CD4-positive, alpha-beta T cell treated with Interleukin-2 at 100 ng/mL for 4 hours (primary cell): ENCODE measurements around the gene AMN.
A peak's percentile ranks its signal among the peaks of the same experiment; 100 is the strongest.

ENCODE experiments used
- DNase-seq: peaks from one replicate; pipeline ENCODE4 v3.0.0-alpha.2; 2020; ENCODE audit warnings: low spot score

AMN gene

DNA sequence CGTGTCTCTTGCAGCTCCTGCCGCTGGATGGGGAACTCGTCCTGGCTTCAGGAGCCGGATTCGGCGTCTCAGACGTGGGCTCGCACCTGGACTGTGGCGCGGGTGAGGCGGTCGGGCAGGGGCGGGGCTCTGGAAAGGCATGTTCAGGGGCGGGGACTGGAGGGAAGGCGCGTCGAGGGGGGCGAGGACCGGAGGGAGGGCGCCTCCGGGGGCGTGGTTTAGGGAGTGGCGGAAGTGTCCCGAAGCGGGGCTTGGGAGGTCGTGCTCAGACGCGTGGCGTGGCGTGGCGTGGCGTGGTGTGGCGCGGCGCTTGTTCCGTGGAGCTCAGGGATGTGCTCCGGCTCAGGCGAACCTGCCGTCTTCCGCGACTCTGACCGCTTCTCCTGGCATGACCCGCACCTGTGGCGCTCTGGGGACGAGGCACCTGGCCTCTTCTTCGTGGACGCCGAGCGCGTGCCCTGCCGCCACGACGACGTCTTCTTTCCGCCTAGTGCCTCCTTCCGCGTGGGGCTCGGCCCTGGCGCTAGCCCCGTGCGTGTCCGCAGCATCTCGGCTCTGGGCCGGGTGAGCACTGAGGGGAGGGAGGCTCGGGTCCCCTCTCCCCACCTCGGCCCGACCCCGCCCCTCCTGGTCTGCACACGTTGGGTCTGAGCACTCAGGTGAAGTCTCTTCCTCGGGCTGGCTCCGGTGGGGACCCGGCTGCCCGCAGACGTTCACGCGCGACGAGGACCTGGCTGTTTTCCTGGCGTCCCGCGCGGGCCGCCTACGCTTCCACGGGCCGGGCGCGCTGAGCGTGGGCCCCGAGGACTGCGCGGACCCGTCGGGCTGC lies 6.2 kb downstream of the AMN start:
- peak; percentile 78 for DNase-seq

DNA sequence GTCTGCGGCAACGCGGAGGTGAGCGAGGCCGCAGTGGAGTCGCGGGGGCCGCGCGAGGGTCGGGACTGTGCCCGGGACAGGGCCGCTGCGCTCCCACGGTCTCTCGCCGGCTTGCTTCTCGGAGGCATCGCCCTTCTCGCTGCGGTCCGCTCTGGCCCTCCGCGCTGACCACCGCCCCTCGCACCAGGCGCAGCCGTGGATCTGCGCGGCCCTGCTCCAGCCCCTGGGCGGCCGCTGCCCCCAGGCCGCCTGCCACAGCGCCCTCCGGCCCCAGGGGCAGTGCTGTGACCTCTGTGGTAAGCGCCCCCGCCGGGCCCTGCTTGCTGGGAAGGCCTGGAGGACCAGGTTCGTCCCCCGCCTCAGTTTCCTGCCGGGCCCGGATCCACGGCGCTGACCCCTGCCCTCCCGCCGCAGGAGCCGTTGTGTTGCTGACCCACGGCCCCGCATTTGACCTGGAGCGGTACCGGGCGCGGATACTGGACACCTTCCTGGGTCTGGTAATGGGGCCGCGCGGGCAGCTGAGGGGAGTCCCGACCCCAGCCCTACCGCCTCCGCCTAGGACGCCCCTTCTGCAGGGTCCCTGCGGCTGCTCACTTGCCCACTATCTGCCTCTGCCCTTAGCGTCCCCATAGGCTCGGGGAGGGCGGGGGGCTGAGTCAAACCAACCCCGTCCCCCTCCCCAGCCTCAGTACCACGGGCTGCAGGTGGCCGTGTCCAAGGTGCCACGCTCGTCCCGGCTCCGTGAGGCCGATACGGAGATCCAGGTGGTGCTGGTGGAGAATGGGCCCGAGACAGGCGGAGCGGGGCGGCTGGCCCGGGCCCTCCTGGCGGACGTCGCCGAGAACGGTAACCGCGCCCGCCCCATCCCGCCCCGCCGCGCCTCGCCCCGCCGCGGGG lies 7.0 kb downstream of the AMN start:
- no peak for DNase-seq

DNA sequence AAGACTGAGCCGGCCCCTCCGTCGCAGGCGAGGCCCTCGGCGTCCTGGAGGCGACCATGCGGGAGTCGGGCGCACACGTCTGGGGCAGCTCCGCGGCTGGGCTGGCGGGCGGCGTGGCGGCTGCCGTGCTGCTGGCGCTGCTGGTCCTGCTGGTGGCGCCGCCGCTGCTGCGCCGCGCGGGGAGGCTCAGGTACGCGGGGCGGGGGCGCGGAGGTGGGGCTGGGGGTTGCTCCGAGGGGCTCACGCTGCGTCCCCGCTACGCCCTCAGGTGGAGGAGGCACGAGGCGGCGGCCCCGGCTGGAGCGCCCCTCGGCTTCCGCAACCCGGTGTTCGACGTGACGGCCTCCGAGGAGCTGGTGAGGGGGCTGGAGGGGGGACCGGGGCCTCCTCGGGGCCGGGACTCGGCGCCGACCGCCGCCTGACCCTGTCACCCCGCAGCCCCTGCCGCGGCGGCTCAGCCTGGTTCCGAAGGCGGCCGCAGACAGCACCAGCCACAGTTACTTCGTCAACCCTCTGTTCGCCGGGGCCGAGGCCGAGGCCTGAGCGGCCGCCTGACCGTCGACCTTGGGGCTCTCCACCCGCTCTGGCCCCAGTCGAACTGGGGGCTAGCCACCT lies 7.8 kb downstream of the AMN start:
- DNase-seq: no peak

DNA sequence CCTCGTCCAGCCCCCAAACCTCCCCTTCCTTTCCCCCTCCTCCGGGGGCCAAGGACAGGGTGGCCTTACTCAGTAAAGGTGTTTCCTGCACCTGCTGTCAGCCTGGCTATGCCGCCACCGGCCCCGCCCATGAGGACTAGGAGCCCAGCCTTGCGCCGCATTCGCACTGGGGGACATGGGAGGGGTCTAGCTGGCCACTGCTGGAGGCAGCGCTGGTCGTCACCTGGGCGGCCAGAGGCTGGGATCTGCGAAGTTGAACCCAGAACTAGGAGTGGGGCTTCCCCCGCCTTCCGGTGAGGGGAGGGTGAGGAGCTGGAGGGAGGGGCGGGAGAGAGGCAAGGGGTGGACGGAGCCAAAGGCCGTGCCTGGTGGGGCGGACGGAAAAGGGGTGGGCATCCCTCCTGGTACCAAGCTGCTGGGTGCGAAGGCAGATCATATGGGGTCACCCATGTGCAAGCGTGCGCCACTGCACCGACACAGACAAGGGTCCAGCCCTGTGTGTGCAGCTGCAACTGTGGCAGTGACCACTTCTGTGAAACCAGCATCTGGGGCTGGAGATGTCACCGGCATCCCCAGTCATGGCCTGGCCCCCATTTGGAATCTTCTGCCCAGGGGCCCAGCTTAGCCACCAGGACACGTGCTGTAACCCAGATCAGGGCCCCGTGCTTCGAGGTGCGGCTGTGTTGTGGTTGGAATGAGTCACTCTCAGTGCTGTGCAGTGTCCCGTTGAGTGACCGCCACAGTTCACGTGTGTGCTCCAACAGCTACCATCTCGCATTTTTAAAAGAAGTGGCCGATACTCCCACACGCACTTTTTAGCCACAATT lies 8.5 kb downstream of the AMN start:
- DNase-seq: no peak

DNA sequence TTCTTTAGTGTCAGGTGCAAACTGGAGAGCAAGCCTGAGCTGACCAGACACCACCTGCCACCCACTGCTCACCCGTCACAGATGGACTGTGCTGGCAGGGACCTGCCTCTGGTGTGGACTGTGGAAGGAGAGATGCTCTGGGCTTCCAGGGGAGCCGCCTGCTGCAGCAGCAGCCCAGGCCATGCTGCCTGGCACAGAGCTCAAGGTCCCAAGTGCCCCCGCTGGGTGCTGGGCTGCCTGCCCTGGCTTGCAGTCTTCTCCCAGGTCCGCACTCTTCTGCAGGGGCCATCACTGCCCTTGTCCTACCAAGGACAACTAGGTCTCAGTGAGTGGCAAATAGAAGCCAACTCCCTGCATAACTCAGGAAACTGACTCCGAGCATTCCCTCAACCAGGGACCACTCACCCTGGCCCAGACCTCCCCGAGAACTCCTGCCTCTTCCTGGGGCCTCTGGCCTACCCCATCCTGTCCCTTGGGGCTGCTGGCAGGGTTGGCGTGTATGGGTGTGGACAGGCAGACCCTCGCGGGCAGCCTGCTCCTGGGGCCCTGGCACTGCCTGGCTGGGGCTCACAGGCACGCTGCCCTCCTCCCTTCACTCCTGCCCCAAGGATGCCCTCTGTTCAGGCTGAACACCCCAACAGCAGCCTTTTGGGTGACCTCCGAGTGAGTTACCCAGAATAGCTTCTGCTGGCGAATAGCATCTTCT lies 9.3 kb downstream of the AMN start:
- DNase-seq: no peak

DNA sequence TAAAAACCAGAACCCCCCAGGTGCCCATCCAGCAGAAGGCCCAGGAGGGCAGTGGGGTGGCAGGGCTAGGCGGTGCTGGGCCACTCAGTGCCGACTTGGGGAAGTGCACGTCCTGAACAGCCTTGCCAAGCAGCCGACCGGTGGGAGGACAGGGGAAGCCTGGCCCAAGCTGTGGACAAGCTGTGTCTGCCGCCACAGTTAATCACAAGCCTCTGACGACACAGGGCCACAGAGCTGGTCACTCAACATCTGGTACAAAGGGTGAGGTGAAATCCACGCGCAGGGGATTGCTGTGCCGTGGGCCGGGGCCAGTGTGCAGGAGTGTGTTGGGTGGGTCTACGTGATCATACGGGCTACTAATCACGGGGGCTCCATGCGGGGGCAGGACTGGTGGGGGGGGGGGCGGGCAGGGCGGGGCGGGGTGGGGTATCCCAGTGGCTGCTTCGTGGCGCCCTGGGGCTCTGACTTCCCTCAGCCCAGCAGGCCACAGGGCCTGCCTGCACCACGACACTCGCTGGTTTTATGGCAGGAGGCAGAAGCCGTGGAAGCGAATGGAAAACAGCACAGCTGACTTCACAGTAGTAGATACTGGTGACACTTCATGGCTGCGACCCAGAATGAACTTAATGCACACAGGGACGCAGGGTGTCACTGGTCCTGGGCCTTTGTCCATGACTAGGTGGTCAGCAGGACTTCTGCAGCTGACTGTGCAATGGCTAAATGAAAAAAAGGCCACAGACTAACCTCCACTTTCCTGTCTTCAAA lies 10.2 kb downstream of the AMN start:
- no peak for DNase-seq

DNA sequence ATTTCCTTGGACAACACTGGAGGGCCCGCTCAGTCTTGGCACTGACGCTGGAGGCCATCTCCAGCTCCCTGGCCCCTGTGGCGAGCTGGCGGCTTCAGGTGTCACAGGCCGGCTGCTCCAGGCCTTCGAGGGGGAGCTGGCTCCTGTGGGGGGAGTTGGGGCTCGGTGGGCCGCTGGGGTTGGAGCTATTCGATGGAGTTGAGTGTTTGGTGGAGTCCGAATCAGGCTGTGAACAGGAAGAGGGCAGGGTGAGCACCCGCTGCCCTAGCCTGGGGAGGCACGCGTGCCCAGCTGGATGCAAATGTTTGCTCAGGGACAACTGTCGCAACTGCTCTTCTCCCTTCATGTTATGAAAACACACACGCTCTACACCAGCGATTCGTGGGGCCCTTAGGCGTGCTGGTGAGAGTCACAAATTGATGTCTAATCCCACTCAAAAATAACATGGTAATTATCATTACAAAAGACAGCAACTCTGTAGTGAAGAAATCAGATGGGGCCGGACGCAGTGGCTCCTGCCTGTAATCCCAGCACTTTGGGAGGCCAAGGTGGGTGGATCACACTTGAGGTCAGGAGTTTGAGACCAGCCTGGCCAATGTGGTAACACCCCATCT lies 11.3 kb downstream of the AMN start:
- DNase-seq: no peak

DNA sequence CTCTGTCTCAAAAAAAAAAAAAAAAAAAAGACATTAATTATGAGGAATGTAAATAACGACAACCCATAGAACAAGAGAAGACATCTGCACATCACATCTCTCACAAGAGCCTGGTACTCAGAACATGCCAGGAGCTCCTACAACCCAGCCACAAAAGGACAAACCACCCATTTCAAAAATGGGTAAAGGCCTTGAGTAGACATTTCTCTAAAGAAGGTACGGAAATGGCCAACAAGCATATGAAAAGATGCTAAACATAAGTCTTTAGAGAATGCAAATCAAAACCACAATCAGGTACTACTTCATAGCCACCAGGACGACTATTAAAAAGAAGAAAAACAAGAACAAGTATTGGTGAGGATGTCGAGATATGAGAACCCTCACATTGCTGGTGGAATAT lies 13.3 kb downstream of the AMN start:
- DNase-seq: no peak

DNA sequence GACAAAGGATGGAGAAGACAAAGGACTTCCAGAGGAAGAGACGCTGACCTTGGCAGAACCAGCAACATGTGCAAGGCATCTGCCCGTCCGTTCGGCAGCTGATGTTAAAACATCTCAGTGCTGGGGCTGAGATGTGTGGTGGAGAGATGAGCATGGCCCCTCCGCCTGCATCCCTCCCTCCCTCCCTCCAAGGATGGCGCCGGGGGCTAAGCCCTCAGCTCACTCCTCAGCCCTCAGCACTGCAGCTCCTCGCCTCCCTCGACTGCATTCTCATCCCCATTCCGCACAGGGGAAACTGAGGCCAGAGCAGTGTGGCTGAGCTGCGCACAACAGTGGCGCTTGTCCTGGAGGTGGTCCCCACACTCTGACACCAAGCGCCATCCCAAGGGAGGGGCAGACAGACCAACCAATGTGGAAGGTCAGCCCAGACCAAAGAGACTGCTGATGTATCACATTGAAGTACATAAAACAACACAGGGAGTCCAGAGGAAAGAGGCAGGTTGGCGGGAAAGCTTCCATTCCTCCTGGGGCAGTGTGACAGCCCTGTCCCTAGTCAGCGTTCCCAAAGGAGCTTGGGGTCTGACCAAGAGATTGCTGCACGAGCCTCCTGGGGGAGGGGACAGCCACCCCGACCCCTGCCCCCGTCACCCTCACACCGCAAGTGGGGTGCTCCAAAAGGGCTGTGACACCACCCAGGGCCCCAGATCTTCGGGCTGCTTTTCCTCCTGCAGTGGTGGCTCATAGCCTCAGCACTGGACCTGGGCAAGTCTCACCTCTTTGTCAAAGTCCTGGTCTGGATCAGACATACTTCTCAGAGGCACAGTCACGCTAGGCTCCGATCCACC lies 15.1 kb downstream of the AMN start:
- no peak for DNase-seq

DNA sequence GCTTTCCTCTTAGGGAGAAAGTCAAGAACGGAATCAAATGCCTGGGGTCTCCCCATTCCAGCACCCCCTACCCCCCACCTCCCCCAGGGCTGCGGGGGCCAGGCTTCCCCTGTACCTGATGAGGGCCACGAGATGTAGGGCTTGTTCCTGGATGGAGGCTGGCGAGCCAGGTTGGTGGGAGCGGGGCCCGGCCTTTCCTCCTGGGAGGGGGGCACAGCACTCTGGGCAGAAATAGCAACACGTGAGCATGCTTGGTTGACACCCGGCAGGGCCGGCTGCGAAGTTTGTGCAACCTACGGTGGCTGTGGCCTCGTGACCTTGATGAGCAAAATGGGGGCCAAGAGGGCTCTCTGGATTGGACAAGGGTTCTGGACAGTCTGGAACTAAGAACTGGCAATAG lies 15.7 kb downstream of the AMN start:
- DNase-seq: no peak

DNA sequence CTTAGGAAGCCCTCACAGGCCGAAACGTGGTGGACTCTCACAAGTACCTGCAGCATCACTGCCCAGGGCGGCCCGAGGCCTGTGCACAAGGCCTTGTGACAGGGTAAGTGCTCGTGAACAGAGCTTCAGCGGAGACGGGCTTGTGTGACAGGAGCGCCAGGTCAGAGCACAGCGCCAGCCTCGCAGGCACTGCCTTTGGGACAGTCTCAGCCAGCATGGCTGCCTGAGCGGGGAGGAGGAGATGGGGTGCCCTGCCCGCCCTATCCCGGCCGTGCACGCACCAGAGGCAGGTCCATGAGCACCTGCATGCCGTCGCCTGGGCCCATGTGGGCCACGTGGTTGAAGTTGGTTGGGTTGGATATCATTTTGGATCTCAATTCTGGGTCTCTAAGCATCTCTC lies 16.9 kb downstream of the AMN start:
- no peak for DNase-seq

DNA sequence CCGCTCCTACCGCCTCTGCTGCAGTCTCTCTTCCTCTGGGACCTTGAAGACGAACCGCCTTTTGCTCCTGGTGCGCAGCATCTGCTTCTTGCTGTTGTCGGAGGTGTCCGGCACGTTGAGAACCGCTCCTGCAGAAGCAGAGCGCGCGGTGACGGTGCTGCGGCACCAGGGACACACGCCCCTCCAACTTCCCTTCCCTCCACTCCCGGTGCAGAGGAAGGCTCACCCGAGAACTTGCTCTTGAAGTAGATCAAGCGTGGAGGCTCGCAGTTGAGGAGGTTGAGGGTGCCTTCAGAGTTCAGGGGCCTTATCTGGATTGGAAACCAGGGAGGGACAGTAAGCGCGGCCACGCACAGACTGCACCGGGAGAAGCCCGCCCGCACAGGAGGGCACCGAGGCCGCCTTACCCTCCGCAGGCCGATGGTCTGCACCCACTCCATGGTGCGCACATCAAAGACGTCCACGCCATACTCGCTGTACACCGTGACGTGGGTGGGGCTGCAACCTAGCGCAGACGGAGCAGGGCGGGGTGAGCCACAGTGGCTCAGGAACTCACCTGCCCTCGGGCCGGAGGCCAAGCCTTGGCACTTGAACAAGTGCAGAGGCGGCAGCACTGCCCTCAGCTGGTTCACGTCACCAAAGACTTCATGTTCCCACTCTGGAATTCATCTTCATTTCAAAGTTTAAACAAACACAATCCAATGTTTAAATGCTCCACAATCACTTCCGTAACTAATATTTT lies 17.5 kb downstream of the AMN start:
- no peak for DNase-seq

DNA sequence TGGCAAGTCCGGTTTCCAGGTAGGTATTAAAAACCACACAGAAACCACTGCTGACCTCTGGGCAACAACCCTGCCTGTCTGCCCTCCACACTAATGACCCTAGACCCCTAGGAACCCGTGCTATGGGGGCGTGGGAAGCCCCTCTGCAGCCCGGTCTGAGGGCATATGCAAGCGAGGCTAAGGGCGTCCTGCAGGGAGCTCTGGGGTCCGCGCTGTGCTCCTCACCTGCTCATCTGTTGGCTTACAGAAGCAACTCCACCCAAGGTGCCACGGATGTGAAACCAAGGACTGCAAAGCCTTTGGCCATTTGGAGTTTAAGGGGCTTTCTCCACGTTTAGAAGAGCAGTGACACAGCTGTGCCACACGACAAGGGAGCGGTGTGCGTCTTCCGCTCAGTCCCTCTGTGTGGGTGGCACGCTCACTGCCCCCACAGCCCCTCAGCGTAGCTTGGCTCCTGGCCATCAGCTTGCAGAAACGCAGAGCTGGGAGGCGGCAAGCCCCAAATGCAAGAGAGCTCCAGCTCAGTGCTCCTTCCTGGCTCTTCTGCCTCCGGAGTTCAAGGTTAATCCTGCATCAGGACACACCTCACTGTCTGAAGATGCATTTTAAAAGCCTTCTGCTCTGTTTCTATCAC lies 18.4 kb downstream of the AMN start:
- DNase-seq: no peak

DNA sequence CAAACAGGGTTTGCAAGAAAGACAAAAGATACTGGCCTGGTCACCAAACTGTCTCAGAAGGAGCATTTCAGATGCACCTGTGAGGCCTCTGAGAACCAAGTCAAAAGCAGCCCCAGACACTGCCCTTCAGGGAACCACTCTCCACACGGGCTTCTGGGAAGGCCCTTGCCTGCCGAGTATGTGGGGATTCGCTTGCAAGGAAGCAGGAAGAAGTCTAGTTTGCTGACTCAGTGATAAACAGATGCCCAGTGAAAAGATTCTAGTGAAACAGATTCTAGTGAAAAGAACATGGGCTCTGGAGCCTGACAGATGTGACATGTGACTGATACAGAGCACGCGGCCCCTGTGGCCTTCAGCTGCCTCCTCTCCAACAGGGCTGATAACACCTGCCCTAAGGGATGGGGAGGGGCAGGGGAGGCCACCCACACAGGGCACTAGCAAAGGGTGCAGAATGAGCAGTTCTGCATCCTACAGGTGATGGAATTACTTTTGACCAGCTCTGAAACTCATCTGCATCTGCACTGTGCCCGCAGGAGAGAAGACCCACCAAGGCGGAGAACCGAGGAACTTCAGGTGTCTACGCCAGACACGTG lies 19.1 kb downstream of the AMN start:
- DNase-seq: no peak

DNA sequence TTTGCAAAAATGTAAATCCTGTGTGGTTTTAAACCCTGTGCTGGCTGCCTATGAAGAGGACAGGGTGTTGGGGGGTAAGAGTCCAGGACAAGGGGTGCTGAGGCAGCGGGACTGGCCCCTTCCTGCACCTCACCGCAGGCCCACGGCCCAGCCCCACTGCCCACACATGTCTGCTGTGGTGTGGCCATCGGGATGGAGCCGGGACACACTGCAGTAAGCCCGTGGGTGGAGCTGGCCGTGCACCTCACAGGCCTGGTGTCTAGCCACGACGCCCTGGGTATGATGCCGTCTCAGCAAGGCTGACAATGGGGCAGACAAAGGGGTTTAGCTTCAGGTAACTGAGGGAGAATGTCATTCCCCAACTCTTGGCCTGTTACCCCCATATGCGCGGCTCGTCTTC lies 19.6 kb downstream of the AMN start:
- DNase-seq: no peak

DNA sequence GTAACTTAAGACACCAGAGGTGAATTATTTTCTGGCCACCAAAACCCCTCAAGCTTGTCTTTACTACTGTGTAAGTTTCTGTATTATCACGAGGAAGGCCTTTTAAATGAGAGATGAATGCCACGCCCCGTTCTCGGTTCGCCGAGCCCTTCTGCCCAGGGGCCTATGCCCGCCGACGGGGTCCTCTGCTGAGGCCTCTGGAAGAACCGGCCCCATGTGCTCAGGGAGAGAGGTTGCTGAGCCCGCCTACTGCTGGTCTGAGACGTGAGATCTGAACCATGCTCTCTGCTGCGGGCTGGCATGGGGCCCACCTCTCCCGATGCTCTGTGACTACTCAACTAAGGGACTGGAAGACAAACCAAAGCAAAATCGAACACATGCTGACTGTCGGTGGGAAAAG lies 21.0 kb downstream of the AMN start:
- no peak for DNase-seq

DNA sequence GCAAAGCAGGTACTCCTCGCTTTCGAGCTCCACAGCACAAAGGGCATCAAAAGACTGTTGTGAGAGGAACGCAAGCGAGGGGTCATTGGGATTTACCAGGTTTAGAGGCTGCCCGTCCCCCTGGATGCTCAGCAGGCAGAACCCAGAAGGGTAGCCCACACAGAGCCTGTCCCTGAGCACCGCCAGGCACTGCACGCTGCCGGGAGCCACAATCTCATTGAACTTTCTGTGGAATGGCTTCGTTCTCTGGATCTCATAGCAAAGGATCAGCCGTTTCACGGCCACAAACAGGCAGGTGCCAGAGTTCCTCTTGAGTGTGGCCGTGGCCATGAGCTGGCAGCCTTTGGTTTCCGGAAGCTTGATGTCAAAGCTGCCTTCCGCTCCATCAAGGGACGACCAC lies 21.5 kb downstream of the AMN start:
- DNase-seq: no peak
